HCT116 (cell line): ENCODE results near the gene PRR12. TPM values are rescaled to one million over a fixed set of nuclear protein-coding genes. Genes with fewer than 3 reads are reported as not detected.

Experiments
- ATAC-seq: fragments of 200-7000 bp; cut with Tn5 transposase; 2 replicates; pipeline ENCODE4 v1.9.1; 2020; ENCODE audit warnings: mild to moderate bottlenecking, moderate library complexity
- BruUV-seq: library from RNA; stranded (reverse); fragments of 400-500 nt; replicated peaks from 2 replicates; lab custom pipeline; 2021; lab: Mats Ljungman, UMichigan
- CTCF ChIA-PET: fragments of 300-600 bp; sonication (Branson Sonifier 250); formaldehyde crosslinking; loops from one replicate; lab custom pipeline; 2021; ENCODE audit warnings: antibody characterized with exemption; lab: Charles Lee
- POLR2A ChIA-PET: fragments of 300-600, 350-600 bp; sonication (Branson Sonifier 250); formaldehyde crosslinking; loops from one replicate; lab custom pipeline; 2021; ENCODE audit warnings: antibody characterized with exemption; lab: Charles Lee
- RAD21 ChIA-PET, 2 experiments: fragments of 300-600 bp; sonication (Branson Sonifier 250); formaldehyde crosslinking; loops; one replicate each; lab custom pipeline; 2023; ENCODE audit warnings: low total read pairs in 2 of 2; ENCODE audit not compliant: uncharacterized antibody in 2 of 2, unreplicated experiment in 2 of 2, low non-redundant PET in 1 of 2; lab: Charles Lee
- DNase-seq: peaks from one replicate; pipeline ENCODE4 v3.0.0-alpha.2; 2010; ENCODE audit warnings: low read depth, low spot score
- H2AFZ ChIP-seq: fragments of 200-600 bp; shearing (Covaris generic), sonication (generic); 2 replicates; pipeline ENCODE4 v1.6.1; 2017; ENCODE audit warnings: low read depth, mixed run types, mixed read lengths, antibody characterized with exemption, low read length; ENCODE audit not compliant: poor library complexity, severe bottlenecking
- H3K27ac ChIP-seq: 2 replicates; pipeline ENCODE4 v1.5.1; 2012; ENCODE audit warnings: low read depth, low read length
- H3K27me3 ChIP-seq: fragments of 200-600 bp; sonication (generic); 2 replicates; pipeline ENCODE4 v1.6.1; 2016; ENCODE audit warnings: mixed run types, low read length, mixed read lengths; ENCODE audit not compliant: insufficient read depth
- H3K36me3 ChIP-seq, 2 experiments: fragments of 200-500 bp in 1 of 2; fragments of 200-600 bp in 1 of 2; sonication (Bioruptor generic) in 1 of 2; sonication (generic) in 1 of 2; 2 replicates each; pipeline versions ENCODE4 v1.5.1 to v1.6.1; 2014 to 2016; ENCODE audit warnings: low read length in 2 of 2, inconsistent platforms in 1 of 2, mixed read lengths in 1 of 2, mixed run types in 1 of 2; ENCODE audit not compliant: insufficient read depth in 2 of 2, control insufficient read depth in 1 of 2
- H3K4me1 ChIP-seq, 2 experiments: fragments of 200-600 bp in 1 of 2; sonication (generic) in 1 of 2; 2 replicates each; pipeline versions ENCODE4 v1.5.1 to v1.6.1; 2012 to 2017; ENCODE audit warnings: low read length in 2 of 2, inconsistent platforms in 1 of 2, mild to moderate bottlenecking in 1 of 2, mixed read lengths in 1 of 2, mixed run types in 1 of 2, moderate library complexity in 1 of 2; ENCODE audit not compliant: insufficient read depth in 2 of 2, control insufficient read depth in 1 of 2
- H3K4me2 ChIP-seq: fragments of 200-600 bp; sonication (generic); 2 replicates; pipeline ENCODE4 v1.6.1; 2017; ENCODE audit warnings: mixed run types, low read length, mixed read lengths
- H3K4me3 ChIP-seq, 2 experiments: fragments of 200-600 bp in 1 of 2; sonication (generic) in 1 of 2; replicated peaks in 1 of 2; 2 replicates each; pipeline ENCODE4 v1.5.1; 2011 to 2016; ENCODE audit warnings: low read length in 2 of 2, control low read depth in 1 of 2, low read depth in 1 of 2, mild to moderate bottlenecking in 1 of 2, mixed read lengths in 1 of 2, mixed run types in 1 of 2
- H3K79me2 ChIP-seq: fragments of 200-600 bp; sonication (generic); 2 replicates; pipeline ENCODE4 v1.6.1; 2017; ENCODE audit warnings: mild to moderate bottlenecking, mixed run types, low read length, moderate library complexity, mixed read lengths; ENCODE audit not compliant: insufficient read depth
- H3K9ac ChIP-seq: fragments of 200-600 bp; sonication (generic); 2 replicates; pipeline ENCODE4 v1.6.1; 2016; ENCODE audit warnings: low read length, mixed read lengths
- H3K9me2 ChIP-seq: fragments of 200-600 bp; sonication (generic), shearing (Covaris generic); 2 replicates; pipeline ENCODE4 v1.6.1; 2017; ENCODE audit warnings: mixed run types, mild to moderate bottlenecking, moderate library complexity; ENCODE audit not compliant: insufficient read depth
- H3K9me3 ChIP-seq, 2 experiments: fragments of 200-500 bp in 1 of 2; fragments of 200-600 bp in 1 of 2; sonication (Bioruptor generic) in 1 of 2; sonication (generic) in 1 of 2; 2 replicates each; pipeline ENCODE4 v1.6.1; 2014 to 2017; ENCODE audit warnings: low read length in 2 of 2, mixed read lengths in 2 of 2, inconsistent platforms in 1 of 2, low read depth in 1 of 2, mild to moderate bottlenecking in 1 of 2, mixed run types in 1 of 2, moderate library complexity in 1 of 2; ENCODE audit not compliant: control insufficient read depth in 1 of 2, insufficient read depth in 1 of 2
- H4K20me1 ChIP-seq: fragments of 200-600 bp; sonication (generic), shearing (Covaris generic); 2 replicates; pipeline ENCODE4 v1.6.1; 2017; ENCODE audit warnings: mixed run types, mild to moderate bottlenecking, moderate library complexity; ENCODE audit not compliant: insufficient read depth
- EGR1 ChIP-seq: IDR thresholded peaks from 2 replicates; pipeline ENCODE4 v1.6.1; 2012; ENCODE audit warnings: low read depth
- ELF1 ChIP-seq: IDR thresholded peaks from 2 replicates; pipeline ENCODE4 v1.6.1; 2012; ENCODE audit warnings: low read depth, borderline replicate concordance
- EZH2 ChIP-seq: fragments of 200-600 bp; sonication (generic); IDR thresholded peaks from 2 replicates; pipeline ENCODE4 v1.6.1; 2017; ENCODE audit warnings: antibody characterized with exemption, mixed run types
- FOSL1 ChIP-seq: IDR thresholded peaks from 2 replicates; pipeline ENCODE4 v1.6.1; 2012; ENCODE audit warnings: low read depth
- RAD21 ChIP-seq: IDR thresholded peaks from 2 replicates; pipeline ENCODE4 v1.6.1; 2012; ENCODE audit warnings: low read depth, mild to moderate bottlenecking
- SRF ChIP-seq: IDR thresholded peaks from 2 replicates; pipeline ENCODE4 v1.6.1; 2012; ENCODE audit warnings: low read depth
- TCF7L2 ChIP-seq: IDR thresholded peaks from 2 replicates; pipeline ENCODE4 v1.7.0; 2011; ENCODE audit warnings: borderline replicate concordance, inconsistent platforms; ENCODE audit not compliant: insufficient read depth, insufficient read length; ENCODE audit errors: extremely low read depth
- YY1 ChIP-seq: IDR thresholded peaks from 2 replicates; pipeline ENCODE4 v1.6.1; 2011; ENCODE audit warnings: low read length, low read depth, moderate library complexity, mild to moderate bottlenecking; ENCODE audit not compliant: insufficient replicate concordance; ENCODE audit errors: extremely low read depth
- ZFX ChIP-seq: fragments of 450-650 bp; IDR thresholded peaks from 2 replicates; pipeline ENCODE4 v1.6.1; 2017
- intact Hi-C: fragments of 100-400 bp; cut with micrococcal nuclease; formaldehyde crosslinking; loops from 2 replicates; pipeline ENCODE4 v1.10.0; 2022
- total RNA-seq: library from RNA; stranded (reverse); gene quantifications from one replicate; pipeline ENCODE4 v1.2.1, GENCODE V29; 2021; ENCODE audit not compliant: unreplicated experiment
- TF ChIP-seq, protein P1 (sequence below): IDR thresholded peaks from 2 replicates; pipeline ENCODE4 v1.6.1; 2011; ENCODE audit warnings: mild to moderate bottlenecking, low read length, moderate library complexity; ENCODE audit not compliant: insufficient replicate concordance; ENCODE audit errors: extremely low read depth
- TF ChIP-seq, protein P2 (sequence below), 3 experiments: fragments of 200-600 bp in 1 of 3; sonication (generic) in 1 of 3; IDR thresholded peaks in 2 of 3; conservative IDR thresholded peaks in 1 of 3; 2 replicates each; pipeline ENCODE4 v1.5.1; 2012 to 2017; ENCODE audit warnings: low read depth in 2 of 3, low read length in 2 of 3, antibody characterized with exemption in 1 of 3, borderline replicate concordance in 1 of 3, control low read depth in 1 of 3, mild to moderate bottlenecking in 1 of 3, mixed read lengths in 1 of 3, mixed run types in 1 of 3, moderate library complexity in 1 of 3; ENCODE audit not compliant: insufficient read depth in 1 of 3

PRR12 gene
- total RNA-seq, 1 experiment from 2014 or later, result 26.9 TPM

DNA sequence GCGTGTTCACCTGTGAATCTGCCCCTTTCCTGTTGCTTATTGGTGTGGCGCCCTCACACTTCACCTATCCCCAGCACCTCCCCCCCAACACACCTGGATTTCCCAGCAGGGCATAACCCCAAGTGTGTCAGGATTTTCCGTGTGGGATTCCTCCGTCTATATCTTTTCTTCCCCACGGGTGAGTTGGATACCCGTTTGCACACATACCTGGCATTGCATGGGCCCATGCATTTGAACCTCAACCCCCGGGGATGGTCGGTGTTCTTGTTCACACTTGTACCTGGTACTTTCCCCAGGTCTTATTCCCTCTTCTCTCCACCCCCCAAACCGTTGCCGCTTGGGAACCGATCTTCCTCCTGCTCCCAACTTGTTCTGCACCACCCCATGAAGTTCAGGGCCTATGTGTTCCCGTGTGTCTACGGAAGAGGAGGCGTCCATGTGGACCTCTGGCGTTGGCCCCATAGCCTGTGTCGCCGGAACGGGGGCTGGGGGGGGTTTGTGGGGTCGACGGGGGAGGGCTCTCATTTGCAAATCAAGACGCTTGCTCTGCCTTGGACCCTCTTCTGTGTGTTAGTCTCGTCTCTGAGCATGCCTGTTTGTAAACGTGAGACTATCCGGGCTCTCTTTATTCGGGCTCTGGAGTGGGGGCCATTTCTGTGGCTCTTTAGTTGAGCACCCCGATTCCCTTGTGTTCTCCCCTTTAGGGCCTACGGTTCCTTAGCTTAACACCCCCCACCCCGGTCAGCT, 1.7 kb downstream of the PRR12 start:
- H3K9me2 ChIP-seq, result no peaks in the 10 kb centered on the region
- BruUV-seq, result no TSS peak
- peak overlapping the region; percentile 99 for H3K27ac ChIP-seq
- CTCF ChIA-PET, result interaction anchor here (1.0 to 1.3 kb wide), 6 partner anchors 19 to 119 kb away, joined by 3 to 4 read pairs (median 3); partner anchors contain the start of gene FLT3LG
- peaks cover 11 to 19% of the 10 kb centered on the region in 2 experiments; a peak in 3 of 4 replicates for H3K36me3 ChIP-seq
- peaks cover 10 to 33% of the 10 kb centered on the region in 2 experiments; a peak in 3 of 4 replicates for H3K4me1 ChIP-seq
- no peaks in the 10 kb centered on the region for H3K27me3 ChIP-seq
- H3K4me2 ChIP-seq, result peak overlapping the region; percentile 83
- H2AFZ ChIP-seq, result no peak overlapping the region
- H3K9me3 ChIP-seq, result no peaks in the 10 kb centered on the region
- POLR2A ChIA-PET, result interaction anchor here (0.7 to 5.4 kb wide), 7 partner anchors 10 to 78 kb away, joined by 3 to 50 read pairs (median 5); partner anchors contain the start of genes NOSIP, PRRG2, RRAS and SCAF1
- peak overlapping the region; percentile 99 for H3K9ac ChIP-seq
- no peak for DNase-seq
- no peak for ATAC-seq
- RAD21 ChIA-PET, result interaction anchor here (0.7 to 1.5 kb wide), 3 partner anchors 13 to 47 kb away, joined by 3 to 6 read pairs (median 4); partner anchors contain the start of genes NOSIP (in 1 of the 2) and RRAS (in 1 of the 2)
- H3K4me3 ChIP-seq, result peak overlapping the region; percentile 89 to 93
- TF ChIP-seq, protein P1, sequence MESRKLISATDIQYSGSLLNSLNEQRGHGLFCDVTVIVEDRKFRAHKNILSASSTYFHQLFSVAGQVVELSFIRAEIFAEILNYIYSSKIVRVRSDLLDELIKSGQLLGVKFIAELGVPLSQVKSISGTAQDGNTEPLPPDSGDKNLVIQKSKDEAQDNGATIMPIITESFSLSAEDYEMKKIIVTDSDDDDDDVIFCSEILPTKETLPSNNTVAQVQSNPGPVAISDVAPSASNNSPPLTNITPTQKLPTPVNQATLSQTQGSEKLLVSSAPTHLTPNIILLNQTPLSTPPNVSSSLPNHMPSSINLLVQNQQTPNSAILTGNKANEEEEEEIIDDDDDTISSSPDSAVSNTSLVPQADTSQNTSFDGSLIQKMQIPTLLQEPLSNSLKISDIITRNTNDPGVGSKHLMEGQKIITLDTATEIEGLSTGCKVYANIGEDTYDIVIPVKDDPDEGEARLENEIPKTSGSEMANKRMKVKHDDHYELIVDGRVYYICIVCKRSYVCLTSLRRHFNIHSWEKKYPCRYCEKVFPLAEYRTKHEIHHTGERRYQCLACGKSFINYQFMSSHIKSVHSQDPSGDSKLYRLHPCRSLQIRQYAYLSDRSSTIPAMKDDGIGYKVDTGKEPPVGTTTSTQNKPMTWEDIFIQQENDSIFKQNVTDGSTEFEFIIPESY, result no peak
- TF ChIP-seq EGR1 (no peak), FOSL1 (no peak), ZFX (no peak), YY1 (no peak), TCF7L2 (no peak), ELF1 (no peak), SRF (no peak), EZH2 (no peak), RAD21 (no peak)
- TF ChIP-seq, protein P2, sequence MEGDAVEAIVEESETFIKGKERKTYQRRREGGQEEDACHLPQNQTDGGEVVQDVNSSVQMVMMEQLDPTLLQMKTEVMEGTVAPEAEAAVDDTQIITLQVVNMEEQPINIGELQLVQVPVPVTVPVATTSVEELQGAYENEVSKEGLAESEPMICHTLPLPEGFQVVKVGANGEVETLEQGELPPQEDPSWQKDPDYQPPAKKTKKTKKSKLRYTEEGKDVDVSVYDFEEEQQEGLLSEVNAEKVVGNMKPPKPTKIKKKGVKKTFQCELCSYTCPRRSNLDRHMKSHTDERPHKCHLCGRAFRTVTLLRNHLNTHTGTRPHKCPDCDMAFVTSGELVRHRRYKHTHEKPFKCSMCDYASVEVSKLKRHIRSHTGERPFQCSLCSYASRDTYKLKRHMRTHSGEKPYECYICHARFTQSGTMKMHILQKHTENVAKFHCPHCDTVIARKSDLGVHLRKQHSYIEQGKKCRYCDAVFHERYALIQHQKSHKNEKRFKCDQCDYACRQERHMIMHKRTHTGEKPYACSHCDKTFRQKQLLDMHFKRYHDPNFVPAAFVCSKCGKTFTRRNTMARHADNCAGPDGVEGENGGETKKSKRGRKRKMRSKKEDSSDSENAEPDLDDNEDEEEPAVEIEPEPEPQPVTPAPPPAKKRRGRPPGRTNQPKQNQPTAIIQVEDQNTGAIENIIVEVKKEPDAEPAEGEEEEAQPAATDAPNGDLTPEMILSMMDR (IDR thresholded peaks at IDR 0.05 in 2 of 3, conservative IDR thresholded peaks at IDR 0.05 in 1 of 3; ENCODE audit: borderline replicate concordance in 1 of 3, insufficient read depth in 1 of 3, low read depth in 2 of 3, low read length in 2 of 3), result no peak
- intact Hi-C loops, result loop anchor here (5.0 kb wide), 1 partner anchor 85 kb away; the partner anchor contains the start of gene PRMT1
- peaks cover 46% of the 10 kb centered on the region for H3K79me2 ChIP-seq
- H4K20me1 ChIP-seq, result peaks cover 8% of the 10 kb centered on the region; the same call in 1 of the 2 replicates
